ENCODE measurements around the gene RPS21.

The RPS21 gene

DNA sequence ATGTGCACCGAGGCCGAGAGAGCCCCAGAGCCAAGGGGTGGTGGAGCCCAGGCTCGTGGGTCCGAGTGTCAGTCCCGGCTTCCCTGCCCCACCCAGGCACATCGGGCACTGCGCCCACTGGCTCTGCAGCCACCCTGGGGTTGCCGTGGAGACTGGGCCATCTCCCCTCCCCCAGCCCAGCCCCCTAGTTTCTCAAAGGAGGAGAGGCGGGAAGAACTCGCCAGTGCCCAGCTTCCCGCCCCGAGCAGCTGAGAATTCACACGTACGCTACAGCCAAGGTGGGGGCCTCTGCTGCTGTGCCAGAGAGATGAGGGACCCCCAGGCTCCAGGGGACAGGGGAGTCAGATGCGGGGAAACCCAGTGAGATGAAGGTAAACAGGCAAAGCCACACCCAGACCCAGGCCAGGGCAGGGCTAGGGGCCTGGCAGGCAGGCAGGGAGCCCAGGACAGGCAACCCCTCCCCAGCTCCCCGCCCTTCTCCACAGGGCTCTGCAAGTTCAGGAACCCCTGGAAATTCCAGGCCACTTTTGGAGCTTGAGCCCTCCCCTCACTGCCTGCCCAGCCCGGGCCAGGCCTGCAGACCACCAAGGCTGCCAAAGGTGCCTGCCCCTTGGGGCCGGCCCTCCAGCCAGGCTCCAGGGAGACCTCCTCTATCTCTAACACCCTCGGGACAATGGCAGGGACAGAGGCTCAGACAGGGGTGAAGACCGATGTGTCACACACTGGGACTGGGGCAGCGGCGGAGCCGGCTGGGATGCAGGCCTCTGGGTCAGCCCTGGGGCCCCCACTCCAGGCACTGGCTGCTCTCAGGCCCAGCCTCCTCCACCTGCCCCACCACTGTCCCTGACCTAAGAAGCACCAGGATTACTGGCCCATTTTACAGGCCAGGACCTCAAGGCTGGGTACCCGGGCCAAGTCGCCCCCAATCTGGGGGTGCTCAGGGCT is 25.8 kb upstream of the RPS21 start:
- Histone ChIP-seq H3K36me3 (no peaks in the 10 kb centered on the region), H3K4me3 (ENCODE audit: low read depth in 1 of 2, low read length in 1 of 2) (no peak overlapping the region)

GRCh38 chr20:62361799-62362589 is 24.9 kb upstream of the RPS21 start:
- Histone ChIP-seq H3K27me3 (peaks cover 58% of the 10 kb centered on the region), H3K9me3 (no peaks in the 10 kb centered on the region), H3K4me1 (ENCODE audit: control insufficient read depth in 1 of 2, insufficient read depth in 1 of 2, low read depth in 1 of 2, low read length in 1 of 2) (peaks cover 0 to 7% of the 10 kb centered on the region in 2 experiments), H3K36me3 (no peaks in the 10 kb centered on the region), H3K27ac (no peak overlapping the region), H3K4me3 (ENCODE audit: low read depth in 1 of 2, low read length in 1 of 2) (no peak overlapping the region)
- TF ChIP-seq, protein P1, sequence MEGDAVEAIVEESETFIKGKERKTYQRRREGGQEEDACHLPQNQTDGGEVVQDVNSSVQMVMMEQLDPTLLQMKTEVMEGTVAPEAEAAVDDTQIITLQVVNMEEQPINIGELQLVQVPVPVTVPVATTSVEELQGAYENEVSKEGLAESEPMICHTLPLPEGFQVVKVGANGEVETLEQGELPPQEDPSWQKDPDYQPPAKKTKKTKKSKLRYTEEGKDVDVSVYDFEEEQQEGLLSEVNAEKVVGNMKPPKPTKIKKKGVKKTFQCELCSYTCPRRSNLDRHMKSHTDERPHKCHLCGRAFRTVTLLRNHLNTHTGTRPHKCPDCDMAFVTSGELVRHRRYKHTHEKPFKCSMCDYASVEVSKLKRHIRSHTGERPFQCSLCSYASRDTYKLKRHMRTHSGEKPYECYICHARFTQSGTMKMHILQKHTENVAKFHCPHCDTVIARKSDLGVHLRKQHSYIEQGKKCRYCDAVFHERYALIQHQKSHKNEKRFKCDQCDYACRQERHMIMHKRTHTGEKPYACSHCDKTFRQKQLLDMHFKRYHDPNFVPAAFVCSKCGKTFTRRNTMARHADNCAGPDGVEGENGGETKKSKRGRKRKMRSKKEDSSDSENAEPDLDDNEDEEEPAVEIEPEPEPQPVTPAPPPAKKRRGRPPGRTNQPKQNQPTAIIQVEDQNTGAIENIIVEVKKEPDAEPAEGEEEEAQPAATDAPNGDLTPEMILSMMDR (IDR thresholded peaks at IDR 0.05), result no peak

More for the DNA sequence above, 25.8 kb upstream of the RPS21 start:
- H3K27me3 ChIP-seq, result peaks cover 58% of the 10 kb centered on the region
- TF ChIP-seq, protein P1 (IDR thresholded peaks at IDR 0.05), result no peak
- no peaks in the 10 kb centered on the region for H3K4me1 ChIP-seq (ENCODE audit: control insufficient read depth in 1 of 2, insufficient read depth in 1 of 2, low read depth in 1 of 2, low read length in 1 of 2)
- H3K27ac ChIP-seq, result no peak overlapping the region
- H3K9me3 ChIP-seq, result no peaks in the 10 kb centered on the region

GRCh38 chr20:62362590-62362940 is 24.3 kb upstream of the RPS21 start:
- Histone ChIP-seq H3K9me3 (no peaks in the 10 kb centered on the region), H3K27ac (no peak overlapping the region), H3K4me3 (ENCODE audit: low read depth in 1 of 2, low read length in 1 of 2) (no peak overlapping the region), H3K4me1 (ENCODE audit: control insufficient read depth in 1 of 2, insufficient read depth in 1 of 2, low read depth in 1 of 2, low read length in 1 of 2) (peaks cover 3 to 11% of the 10 kb centered on the region in 2 experiments), H3K27me3 (peaks cover 58% of the 10 kb centered on the region), H3K36me3 (no peaks in the 10 kb centered on the region)
- TF ChIP-seq, protein P1 (IDR thresholded peaks at IDR 0.05), result no peak

DNA sequence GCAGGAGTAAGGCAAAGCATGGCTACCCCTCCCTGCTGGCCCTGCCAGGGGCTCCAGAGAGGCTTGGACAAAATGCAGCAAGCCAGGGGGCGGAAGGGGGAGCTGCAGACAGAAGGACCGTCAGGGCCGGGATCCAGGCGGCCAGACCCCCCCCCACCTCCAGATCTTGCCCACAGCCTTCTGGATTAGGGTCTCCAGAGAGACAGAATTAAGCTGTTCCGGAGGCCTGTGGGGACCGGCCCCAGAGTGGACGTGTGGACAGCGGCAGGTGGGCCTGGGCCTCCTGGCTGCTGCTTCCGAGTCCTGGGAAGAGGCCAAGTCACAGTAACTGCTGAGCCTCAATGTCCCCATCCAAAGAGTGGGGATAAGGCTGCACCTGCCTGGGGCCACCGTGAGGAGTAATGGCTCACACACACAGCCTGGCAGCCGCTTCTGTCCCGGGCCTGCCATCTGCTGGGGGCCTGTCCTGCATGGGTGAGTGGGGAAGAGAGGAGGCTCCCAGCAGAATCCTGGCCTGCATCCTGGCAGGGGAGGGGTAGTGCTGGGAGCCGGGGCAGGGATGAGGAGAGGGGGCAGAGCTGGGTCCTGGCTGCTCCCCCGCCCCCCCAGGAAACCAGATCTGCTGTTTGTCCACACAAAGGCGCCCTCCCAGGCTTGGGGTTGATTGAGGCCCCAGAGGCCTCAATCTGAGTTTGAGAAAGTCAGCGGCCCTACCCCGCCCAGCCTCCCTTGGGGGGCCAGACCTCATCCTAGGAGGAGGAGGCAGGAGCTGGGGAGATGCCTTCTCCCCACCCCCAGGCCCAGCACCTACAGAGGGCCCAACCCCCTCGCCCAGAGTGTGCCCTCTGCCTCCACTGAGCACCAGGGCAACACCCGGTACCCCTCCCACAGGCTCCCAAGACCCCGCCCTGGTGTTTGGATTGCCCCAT is 23.6 kb upstream of the RPS21 start:
- TF ChIP-seq, protein P1 (IDR thresholded peaks at IDR 0.05), result no peak
- H3K4me1 ChIP-seq (ENCODE audit: control insufficient read depth in 1 of 2, insufficient read depth in 1 of 2, low read depth in 1 of 2, low read length in 1 of 2), result peaks cover 5 to 18% of the 10 kb centered on the region in 2 experiments
- H3K27ac ChIP-seq, result no peak overlapping the region
- H3K36me3 ChIP-seq, result no peaks in the 10 kb centered on the region
- peaks cover 58% of the 10 kb centered on the region for H3K27me3 ChIP-seq
- no peaks in the 10 kb centered on the region for H3K9me3 ChIP-seq
- no peak overlapping the region for H3K4me3 ChIP-seq (ENCODE audit: low read depth in 1 of 2, low read length in 1 of 2)
